ENCODE data around the gene APPL2.

GRCh38 chr12:105223884-105224283 lies 12.1 kb downstream of the APPL2 start:
- TF ChIP-seq GATA3 (IDR thresholded peaks at IDR 0.05; ENCODE audit: low read depth, low read length), result no peak
- peak; percentile 30; the same call in 1 of the 2 replicates for TF ChIP-seq GATA2 (IDR thresholded peaks at IDR 0.05; ENCODE audit: low read depth, low read length)
